Stimulated activated CD8-positive, alpha-beta memory T cell treated with anti-CD3 and anti-CD28 coated beads, Interleukin-4, amount 100 ng/mL, for 24 hours (primary cell): ENCODE results near the gene PRDM16.

ENCODE experiments used
- DNase-seq: peaks from one replicate; pipeline ENCODE4 v3.0.0-alpha.2; 2020; ENCODE audit warnings: low read depth

PRDM16 gene

DNA sequence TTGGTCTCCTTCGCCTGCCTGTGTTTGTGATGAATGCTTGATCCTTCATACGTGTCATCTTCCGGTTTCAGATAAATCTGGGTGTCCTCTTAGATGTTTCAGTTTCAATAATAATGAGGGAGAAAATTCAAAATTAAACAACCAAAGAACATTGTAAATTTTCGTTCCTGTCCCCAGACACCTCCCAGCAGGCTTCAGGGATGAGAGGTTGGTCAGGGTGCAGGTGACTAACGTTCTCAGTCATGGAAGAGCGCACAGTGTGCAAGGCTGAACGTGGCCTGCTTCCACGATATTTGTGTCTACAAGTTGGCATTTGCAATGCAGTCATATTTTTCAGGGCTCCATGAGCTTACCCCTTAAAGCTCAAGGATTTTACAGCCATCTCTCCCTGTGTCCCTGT is 238.4 kb downstream of the PRDM16 start:
- no peak for DNase-seq

GRCh38 chr1:3308053-3308452 is 239.1 kb downstream of the PRDM16 start:
- no peak for DNase-seq

DNA sequence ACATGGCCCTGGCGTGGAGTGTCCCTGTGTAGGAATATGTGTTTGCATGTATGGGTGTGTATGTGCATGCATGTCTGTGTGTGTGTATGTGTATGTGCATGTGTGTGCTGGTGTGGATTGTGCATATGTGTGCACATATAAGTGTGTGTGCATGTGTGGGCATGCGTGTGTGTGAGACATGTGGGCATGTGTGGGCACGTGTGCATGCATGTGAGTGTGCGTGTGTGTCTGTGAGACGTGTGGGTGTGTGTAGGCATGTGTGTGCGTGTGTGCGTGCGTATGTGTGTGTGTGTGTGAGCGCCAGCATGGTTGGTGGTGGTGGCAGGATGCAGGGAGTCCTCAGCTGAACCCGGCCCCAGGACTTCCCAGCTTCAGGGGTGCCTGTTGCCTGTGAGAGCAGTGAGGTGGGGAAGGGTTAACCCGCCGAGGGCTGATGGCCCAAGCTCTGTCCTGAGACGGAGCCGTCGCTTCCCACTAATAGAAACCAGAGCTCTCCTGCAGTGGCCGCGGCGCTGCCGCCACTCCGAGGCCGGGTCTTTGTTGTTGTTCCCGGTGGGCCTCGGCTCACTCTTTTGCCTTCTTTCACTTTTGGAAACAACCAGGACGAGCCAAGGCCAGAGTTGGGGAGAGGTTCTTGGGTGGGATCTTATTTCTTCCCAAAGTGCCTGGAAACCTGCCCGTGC is 241.9 kb downstream of the PRDM16 start:
- DNase-seq, result no peak

- no peak for DNase-seq
Measured at GRCh38 chr1:3311711-3312110, 242.7 kb downstream of the PRDM16 start.

DNA sequence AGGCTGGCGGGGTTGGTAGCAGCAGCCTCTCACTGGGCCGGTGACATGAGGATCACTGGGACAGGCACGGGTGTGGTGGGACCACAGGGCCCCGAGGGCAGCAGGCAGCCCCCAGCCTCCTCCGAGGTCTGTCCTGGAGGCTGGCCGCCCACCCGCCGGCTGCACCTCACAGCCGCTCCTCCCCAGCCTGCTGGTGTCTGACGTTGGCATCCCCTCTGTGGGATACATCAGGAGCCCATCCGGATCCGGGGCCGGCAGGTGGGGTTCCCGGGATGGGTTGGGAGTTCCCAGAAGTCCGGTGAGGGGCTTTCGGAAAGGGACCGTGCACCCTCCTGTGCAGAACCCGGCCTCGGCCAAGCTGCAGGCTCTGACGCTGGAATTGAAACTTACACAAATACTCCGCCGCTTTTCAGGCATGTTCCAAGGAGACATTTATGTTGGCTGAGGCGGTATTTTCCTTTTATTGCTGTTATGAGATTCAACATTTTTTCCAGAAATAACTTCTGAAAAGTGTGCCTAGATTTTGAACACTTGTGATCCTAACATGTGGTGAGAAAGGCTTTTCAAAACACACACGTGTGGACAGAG is 243.4 kb downstream of the PRDM16 start:
- DNase-seq, result no peak

GRCh38 chr1:3312898-3313575 is 244.0 kb downstream of the PRDM16 start:
- DNase-seq, result peak; percentile 49

DNA sequence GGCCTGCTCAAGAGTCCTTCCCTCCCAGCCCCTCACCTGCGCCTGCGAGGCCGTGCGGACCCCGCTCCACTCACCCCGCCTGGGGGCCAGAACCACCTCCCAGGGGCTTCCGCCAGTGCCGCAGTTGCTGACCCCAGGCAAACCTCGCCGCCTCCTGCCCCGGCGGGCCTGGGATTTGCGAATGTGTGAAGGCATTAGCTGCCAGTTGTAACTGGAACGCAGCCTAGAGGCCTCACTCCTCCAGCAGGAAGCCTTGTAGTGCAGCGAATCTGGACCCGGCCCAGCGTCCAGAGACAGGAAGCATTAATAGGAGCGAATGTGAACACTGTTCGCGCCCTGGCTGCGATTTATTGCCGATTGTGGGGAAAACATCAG is 244.6 kb downstream of the PRDM16 start:
- DNase-seq, result no peak

DNA sequence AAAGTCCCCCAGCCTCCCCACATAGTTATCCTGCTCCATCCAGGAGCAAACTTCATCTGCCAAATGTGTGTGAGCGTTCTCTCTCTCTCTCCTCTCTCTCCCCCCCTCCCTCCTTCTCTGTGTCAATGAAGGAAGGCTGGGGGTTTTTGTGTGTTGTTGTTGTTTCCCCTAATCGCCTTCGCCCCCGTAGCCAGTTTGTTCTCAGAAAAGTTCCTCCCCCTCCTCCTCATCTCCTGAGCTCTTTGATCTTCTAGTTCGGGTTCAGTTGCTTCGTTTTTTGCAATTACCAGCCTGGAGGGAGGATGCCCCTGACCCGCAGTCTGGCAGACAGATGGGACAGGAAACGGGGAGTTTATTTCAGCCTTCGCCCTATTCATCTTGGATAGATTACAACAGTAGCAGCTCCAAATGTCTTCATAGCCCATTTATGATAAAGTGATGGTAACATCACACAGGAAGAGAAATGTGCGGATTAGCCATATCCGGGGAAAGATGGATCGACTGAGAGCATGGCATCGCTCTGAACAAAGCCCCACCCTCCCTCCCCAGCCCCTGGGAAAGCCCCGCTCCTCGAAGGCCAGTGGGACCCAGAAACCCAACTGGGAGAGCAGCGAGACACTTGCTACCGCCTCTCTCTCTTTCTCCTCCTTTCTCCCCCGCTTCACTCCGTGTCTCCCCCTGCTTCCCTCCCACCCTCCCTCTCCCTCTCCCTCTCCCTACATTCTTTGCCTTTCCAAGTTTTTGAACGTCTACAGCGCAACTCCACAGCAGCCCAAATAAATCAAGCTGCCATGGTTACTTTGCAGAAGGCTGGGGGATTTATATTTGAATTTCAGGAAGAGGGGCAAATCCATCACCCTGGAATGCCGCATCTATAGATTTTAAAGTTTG is 245.7 kb downstream of the PRDM16 start:
- DNase-seq, result no peak

DNA sequence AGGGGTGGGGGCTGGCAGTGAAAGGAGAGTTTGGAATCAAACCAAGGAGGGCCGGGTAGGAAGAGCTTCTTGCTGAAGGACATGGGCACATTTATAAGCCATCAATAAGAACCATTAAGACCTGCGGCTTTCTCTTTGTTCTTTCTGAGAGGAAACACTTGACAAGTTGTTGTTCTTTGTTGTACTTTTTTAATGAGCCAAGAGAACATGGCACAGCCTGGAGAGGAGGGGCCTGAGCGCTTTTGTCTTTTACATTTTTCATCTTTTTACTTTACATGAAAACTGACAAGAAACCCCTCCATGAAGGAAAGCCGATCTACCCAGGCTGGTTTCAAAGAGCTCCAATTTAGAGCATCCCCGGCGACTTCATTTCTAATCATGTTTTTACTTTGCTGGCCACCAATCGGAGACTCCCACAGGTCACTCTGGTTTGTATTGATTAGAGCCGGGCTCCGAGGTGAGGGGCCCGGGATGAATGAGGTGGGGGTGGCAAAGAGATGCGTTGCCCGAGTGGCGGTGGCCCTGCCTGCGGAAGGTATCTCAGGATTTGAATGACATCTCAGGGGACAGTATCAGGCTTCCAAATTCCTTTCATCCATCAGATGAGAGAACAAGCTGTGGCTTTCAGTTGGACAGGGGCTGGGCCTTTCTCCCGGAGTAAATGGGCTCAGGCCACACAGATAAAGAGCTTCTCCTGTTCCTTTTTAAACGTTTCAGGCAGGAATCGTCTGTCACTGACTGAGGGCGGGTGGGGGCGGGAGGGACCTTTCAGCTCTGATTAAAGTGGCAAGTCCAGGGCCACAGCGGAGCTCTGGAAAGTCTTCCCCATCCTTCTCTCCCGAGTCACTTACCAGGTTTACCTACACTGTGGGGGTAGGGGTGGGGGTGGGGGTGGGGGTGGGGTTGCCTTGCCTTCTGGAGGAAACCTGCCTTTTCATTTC is 246.7 kb downstream of the PRDM16 start:
- no peak for DNase-seq

DNA sequence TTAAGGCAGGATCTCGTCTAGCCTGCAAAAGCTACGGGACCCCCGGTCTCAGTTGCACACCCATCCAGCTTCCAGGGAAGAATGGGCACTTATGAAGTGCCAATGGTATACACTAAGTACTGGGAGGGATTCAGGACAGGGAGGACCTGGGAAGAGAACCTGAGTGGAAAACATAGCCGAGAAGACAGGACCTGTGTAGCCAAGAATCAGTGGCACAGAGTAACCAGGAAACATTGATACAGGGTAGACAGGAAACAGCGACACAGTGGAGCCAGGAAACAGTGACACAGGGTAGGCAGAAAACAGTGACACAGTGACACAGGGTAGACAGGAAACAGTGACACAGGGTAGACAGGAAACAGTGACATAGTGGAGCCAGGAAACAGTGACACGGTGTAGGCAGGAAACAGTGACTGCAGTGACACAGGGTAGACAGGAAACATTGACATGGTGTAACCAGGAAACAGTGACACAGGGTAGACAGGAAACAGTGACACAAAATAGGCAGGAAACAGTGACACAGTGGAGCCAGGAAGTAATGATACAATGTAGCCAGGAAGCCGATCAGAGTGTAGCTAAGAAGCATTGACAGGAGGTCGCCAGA is 247.4 kb downstream of the PRDM16 start:
- no peak for DNase-seq

DNA sequence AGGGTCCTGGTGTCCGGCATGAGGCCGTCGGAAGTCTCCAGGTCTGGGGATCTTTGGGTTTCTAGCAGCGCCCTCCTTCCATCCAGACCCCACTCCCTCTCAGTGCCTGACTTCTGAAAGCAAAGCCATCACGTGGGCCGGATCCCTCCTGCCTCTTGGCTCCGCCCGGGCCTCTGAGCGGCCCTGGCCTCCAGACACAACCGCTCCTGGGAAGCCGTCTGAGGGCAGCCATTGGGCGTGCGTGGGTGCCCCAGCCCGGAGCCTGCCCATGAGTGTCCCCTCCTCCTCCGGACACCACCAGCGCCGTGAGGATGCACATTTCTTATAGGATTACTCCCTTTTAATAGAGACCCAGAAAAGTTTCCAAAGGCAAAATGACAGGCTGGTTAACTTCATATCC is 248.5 kb downstream of the PRDM16 start:
- no peak for DNase-seq

DNA sequence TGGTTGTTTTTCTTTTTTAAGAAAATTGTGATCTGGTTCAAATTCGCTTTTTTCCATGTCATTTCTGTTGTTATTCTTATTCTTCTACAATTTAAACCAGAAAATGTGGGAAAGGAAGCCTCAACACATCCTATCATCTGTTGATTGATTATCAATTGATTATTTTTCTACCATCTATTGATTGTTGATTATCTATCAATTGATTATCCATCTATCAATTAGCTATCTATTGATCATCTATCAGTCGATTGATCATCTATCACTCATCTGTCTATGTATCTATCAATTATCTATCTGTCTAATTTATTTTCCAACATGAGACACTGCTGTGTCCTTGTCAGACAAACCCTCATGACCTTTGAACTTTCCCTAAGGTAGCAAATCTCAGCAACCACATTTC is 249.3 kb downstream of the PRDM16 start:
- DNase-seq, result no peak

GRCh38 chr1:3319874-3320245 is 250.9 kb downstream of the PRDM16 start:
- DNase-seq, result no peak

- DNase-seq, result no peak
Measured at GRCh38 chr1:3320246-3321152, 251.5 kb downstream of the PRDM16 start.

- DNase-seq, result no peak
Measured at GRCh38 chr1:3321559-3322449, 252.8 kb downstream of the PRDM16 start.

GRCh38 chr1:3322450-3323020 is 253.5 kb downstream of the PRDM16 start:
- DNase-seq, result no peak

DNA sequence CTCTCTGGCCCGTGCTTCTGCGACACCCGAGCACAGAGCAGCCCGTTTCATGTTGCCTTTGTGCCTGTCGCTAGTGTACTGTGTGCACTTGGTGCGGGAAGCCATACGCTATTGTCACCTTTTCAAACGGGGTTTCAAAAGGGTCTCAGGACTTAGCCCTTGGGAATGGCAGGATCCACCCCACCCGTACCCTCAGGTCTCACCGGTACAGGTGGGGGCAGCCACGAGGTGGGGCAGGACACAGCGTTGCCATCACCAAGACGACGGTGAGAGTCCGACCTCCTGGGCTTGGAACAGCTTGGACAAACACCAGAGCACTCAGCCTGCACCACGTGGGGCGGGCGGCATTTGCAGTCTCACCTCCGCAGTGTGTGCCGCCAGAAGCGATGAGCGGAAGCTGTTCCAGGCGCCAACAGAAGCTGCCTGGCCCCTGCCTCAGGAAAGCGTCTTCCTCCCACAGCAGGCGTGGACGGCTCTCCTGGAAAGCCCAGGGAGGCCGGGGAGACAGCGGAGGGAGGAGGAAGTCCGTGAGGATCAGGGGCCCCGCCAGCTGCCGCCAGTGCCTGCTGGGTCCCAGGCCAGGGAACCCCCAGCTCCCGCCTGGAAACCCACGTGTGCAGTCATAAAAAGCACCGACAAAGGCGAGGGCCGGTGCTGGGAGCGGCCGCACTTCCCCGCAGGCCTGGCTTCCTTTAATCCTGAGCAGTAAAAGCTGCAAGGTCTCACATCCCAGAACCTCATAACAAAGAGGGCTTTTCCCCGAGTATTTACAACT is 254.2 kb downstream of the PRDM16 start:
- DNase-seq, result no peak
